NCI-H1417 (cell line): ENCODE measurements around the gene RRAS2.
"Not testable (repeated sequence)": the region's sequence is repeated elsewhere in the genome, so short reads cannot be mapped to it uniquely, and the experiment has no call there.

Source experiments
- DNase-seq, 3 experiments: peaks; one replicate each; lab custom pipeline; 2025; lab: John Stamatoyannopoulos, UW

The RRAS2 gene

GRCh38 chr11:14371249-14371648 lies 12.3 kb upstream of the RRAS2 start:
- no peak for DNase-seq

- DNase-seq, result no peak
Observed at GRCh38 chr11:14370496-14370895, 11.5 kb upstream of the RRAS2 start.

- no peak for DNase-seq
Observed at GRCh38 chr11:14369598-14369997, 10.6 kb upstream of the RRAS2 start.

GRCh38 chr11:14366936-14367335 lies 8.0 kb upstream of the RRAS2 start:
- DNase-seq, result no peak

- peak in 1 of 3 experiments; percentile 91 for DNase-seq
Observed at GRCh38 chr11:14364322-14364721, 5.3 kb upstream of the RRAS2 start.

GRCh38 chr11:14362611-14363010 lies 3.6 kb upstream of the RRAS2 start:
- DNase-seq, result no peak

- no peak for DNase-seq
Observed at GRCh38 chr11:14361951-14362350, 3.0 kb upstream of the RRAS2 start.

- no peak for DNase-seq
Observed at GRCh38 chr11:14360976-14361375, 2.0 kb upstream of the RRAS2 start.

- DNase-seq, result no peak
Observed at GRCh38 chr11:14359501-14360031, 583 bp upstream of the RRAS2 start.

- peak; percentile 49 to 79 (median 78) for DNase-seq
Observed at GRCh38 chr11:14357881-14358728, 878 bp downstream of the RRAS2 start.

- DNase-seq, result no peak
Observed at GRCh38 chr11:14356342-14356741, 2.6 kb downstream of the RRAS2 start.

GRCh38 chr11:14354604-14355003 lies 4.4 kb downstream of the RRAS2 start:
- DNase-seq, result not testable (repeated sequence)

- no peak for DNase-seq
Observed at GRCh38 chr11:14350716-14351238, 8.2 kb downstream of the RRAS2 start.

- DNase-seq, result peak in 1 of 3 experiments; percentile 2
Observed at GRCh38 chr11:14350215-14350614, 8.8 kb downstream of the RRAS2 start.

- peak in 1 of 3 experiments; percentile 12 for DNase-seq
Observed at GRCh38 chr11:14347991-14348390, 11.0 kb downstream of the RRAS2 start.

GRCh38 chr11:14347494-14347893 lies 11.5 kb downstream of the RRAS2 start:
- no peak for DNase-seq

- no peak for DNase-seq
Observed at GRCh38 chr11:14346303-14346955, 12.6 kb downstream of the RRAS2 start.

- DNase-seq, result no peak
Observed at GRCh38 chr11:14345668-14346067, 13.3 kb downstream of the RRAS2 start.

GRCh38 chr11:14345016-14345415 lies 14.0 kb downstream of the RRAS2 start:
- not testable (repeated sequence) for DNase-seq

GRCh38 chr11:14342906-14343305 lies 16.1 kb downstream of the RRAS2 start:
- DNase-seq, result no peak

- no peak for DNase-seq
Observed at GRCh38 chr11:14341968-14342367, 17.0 kb downstream of the RRAS2 start.

GRCh38 chr11:14340721-14341120 lies 18.3 kb downstream of the RRAS2 start:
- no peak for DNase-seq

GRCh38 chr11:14339356-14339755 lies 19.6 kb downstream of the RRAS2 start:
- DNase-seq, result no peak
